Raji (cell line): ENCODE results near the gene HPSE2.

Experiments used
- POLR2A ChIP-seq: IDR thresholded peaks from 2 replicates; pipeline ENCODE4 v1.6.1; 2011; ENCODE audit warnings: low read depth, low read length, control low read depth; ENCODE audit not compliant: insufficient read depth

Gene HPSE2

GRCh38 chr10:98778277-98778759, 457.3 kb downstream of the HPSE2 start:
- TF ChIP-seq POLR2A: no peak

DNA sequence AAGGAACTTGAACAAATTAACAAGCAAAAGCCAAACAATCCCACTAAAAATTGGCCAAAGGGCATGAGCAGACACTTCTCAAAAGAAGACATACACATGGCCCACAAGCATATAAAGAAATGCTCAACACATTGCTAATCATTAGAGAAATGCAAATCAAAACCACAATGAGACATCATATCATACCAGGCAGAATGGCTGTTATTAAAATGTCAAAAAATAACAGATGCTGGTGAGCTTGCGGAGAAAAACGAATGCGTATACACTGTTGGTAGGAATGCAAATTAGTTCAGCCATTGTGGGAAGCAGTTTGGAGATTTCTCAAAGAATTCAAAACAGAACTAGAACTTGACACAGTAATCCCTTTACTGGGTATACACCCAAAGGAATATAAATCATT, 477.2 kb downstream of the HPSE2 start:
- no peak for TF ChIP-seq POLR2A

GRCh38 chr10:98748298-98748697, 487.4 kb downstream of the HPSE2 start:
- TF ChIP-seq POLR2A: no peak

GRCh38 chr10:98745645-98746044, 490.0 kb downstream of the HPSE2 start:
- no peak for TF ChIP-seq POLR2A

- no peak for TF ChIP-seq POLR2A
Observed at GRCh38 chr10:98720551-98720950, 515.1 kb downstream of the HPSE2 start.

GRCh38 chr10:98713586-98713985, 522.1 kb downstream of the HPSE2 start:
- no peak for TF ChIP-seq POLR2A

DNA sequence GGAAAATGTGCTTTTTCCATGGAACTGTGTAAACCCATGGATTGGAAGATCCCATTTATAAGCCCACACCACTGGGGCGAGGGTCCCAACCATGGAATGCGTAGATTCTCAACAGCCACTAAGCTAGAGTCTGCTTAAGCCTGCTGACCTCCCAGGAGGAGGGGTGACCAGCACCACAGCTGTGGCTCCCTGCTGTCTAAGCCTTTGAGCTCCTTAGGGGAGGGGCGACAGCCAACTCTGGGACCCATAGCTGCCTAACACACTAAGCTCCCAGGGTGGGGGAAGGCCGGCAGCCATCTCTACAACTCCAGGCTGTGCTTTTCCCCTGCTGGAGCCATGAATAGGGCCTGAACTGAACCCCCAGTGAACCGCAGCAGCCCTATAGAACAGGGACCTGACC, 539.1 kb downstream of the HPSE2 start:
- TF ChIP-seq POLR2A: no peak

GRCh38 chr10:98694883-98695282, 540.8 kb downstream of the HPSE2 start:
- TF ChIP-seq POLR2A: no peak

GRCh38 chr10:98694014-98694413, 541.6 kb downstream of the HPSE2 start:
- TF ChIP-seq POLR2A: no peak

GRCh38 chr10:98687685-98688084, 548.0 kb downstream of the HPSE2 start:
- TF ChIP-seq POLR2A: no peak

DNA sequence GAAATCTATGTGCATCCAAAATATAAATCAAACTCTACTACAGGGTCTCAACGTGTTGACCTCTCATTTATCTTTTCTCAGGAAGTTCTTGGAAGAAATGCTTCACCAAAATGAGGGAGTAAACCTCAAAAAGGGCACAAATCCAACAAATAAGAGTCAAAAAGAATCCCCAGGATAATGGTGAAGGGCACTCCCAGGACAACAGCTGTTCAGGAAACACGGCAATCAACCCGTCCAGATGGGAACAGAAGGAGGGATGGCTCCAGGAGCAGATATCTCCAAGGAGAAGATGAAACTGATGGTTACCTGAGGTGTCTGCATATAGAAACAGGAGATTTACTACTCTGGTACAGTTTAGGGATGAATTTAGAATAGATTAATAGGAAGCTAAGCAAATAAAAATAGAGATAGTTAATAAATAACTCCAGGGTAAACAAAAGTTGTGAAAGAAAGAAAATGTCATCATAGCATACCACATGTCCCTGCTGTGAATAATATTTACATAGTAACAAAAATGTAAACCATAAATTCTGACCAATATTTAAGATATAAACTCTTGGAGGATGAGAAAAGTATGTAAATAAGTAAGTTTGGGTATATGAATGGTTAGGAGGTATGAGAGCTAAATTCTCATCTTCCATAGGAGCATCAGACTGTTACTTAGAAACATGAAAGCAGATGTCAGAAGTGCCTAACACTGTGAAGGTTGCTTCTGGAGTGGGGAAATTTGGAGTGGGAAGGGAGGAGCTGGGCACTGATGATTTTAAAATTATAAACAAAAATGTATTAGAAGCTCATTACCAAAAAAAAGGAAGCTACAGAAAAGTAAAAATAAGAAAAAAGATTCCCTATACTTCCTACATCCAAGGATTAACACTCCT, 551.4 kb downstream of the HPSE2 start:
- TF ChIP-seq POLR2A: no peak

DNA sequence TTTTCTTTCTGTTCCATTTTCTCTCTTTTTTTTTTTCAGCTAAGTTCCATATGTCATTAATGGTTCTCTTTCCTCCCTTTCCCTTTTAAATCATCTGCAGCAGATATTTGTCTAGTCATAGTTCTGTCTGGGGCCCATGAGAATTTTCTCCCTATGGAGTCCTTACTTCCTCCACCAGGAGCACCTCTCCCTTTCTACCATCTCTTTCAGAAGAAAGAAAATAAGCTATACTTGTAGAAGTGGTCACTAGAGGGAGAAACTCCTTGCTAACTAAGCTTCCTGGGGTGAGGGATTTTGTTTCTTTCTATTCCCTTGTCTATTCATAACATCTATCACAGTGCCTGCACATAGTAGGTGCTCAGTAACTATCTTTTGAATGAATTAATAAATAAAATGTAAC, 558.8 kb downstream of the HPSE2 start:
- no peak for TF ChIP-seq POLR2A

- no peak for TF ChIP-seq POLR2A
Observed at GRCh38 chr10:98675902-98676301, 559.8 kb downstream of the HPSE2 start.

- TF ChIP-seq POLR2A: no peak
Observed at GRCh38 chr10:98673171-98673782, 562.4 kb downstream of the HPSE2 start.

DNA sequence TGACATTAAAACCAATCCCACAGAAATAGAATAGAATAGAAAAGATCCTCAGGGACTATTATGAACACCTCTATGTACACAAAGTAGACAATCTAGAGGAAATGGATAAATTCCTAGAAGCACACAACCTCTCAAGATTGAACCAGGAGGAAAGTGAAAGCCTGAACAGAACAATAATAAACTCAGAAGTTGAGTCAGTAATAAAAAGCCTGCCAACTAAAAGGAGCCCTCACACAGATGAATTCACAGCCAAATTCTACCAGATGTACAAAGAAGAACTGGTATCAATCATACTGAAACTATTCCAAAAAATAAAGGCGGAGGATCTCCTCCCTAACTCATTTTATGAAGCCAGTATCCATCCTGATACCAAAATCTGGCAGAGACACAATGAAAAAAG, 568.6 kb downstream of the HPSE2 start:
- no peak for TF ChIP-seq POLR2A

DNA sequence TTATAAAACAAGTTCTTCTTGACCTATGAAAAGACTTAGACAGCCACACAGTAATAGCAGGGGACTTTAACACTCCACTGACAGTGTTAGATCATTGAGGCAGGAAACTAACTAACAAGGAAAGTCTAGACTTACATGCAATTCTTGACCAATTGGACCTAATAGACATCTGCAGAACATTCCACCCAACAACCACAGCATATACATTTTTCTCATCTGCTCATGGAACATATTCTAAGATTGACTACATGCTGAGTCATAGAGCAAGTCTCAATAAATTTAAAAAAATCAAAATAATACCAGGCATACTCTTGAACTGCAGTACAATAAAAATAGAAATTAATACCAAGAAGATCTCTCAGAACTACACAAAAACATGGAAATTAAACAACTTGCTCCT, 569.4 kb downstream of the HPSE2 start:
- no peak for TF ChIP-seq POLR2A
